ENCODE data around the gene AFDN.

The AFDN gene

GRCh38 chr6:167906899-167907298 is 80.2 kb downstream of the AFDN start:
- no peak overlapping the region for H3K4me3 ChIP-seq (replicated peaks; ENCODE audit: low read depth, low read length)
- DNase-seq (ENCODE audit: low read depth), result peak; percentile 39
- TF ChIP-seq CTCF (IDR thresholded peaks at IDR 0.05; ENCODE audit: low read length, missing control alignments), result no peak

- TF ChIP-seq CTCF (IDR thresholded peaks at IDR 0.05; ENCODE audit: low read length, missing control alignments), result peak; percentile 56
- no peak overlapping the region for H3K4me3 ChIP-seq (replicated peaks; ENCODE audit: low read depth, low read length)
- peak; percentile 45 for DNase-seq (ENCODE audit: low read depth)
These were observed 81.3 kb downstream of the AFDN start for GRCh38 chr6:167907837-167908681.

- no peak for DNase-seq (ENCODE audit: low read depth)
- no peak for TF ChIP-seq CTCF (IDR thresholded peaks at IDR 0.05; ENCODE audit: low read length, missing control alignments)
These were observed 83.3 kb downstream of the AFDN start for GRCh38 chr6:167910007-167910406.

GRCh38 chr6:167910652-167911051 is 83.9 kb downstream of the AFDN start:
- TF ChIP-seq CTCF (IDR thresholded peaks at IDR 0.05; ENCODE audit: low read length, missing control alignments), result no peak
- no peak for DNase-seq (ENCODE audit: low read depth)
- H3K4me3 ChIP-seq (replicated peaks; ENCODE audit: low read depth, low read length), result no peak overlapping the region

More at GRCh38 chr6:167910007-167910406, 83.3 kb downstream of the AFDN start:
- H3K4me3 ChIP-seq (replicated peaks; ENCODE audit: low read depth, low read length), result no peak overlapping the region

GRCh38 chr6:167912494-167912893 is 85.8 kb downstream of the AFDN start:
- DNase-seq (ENCODE audit: low read depth), result no peak
- TF ChIP-seq CTCF (IDR thresholded peaks at IDR 0.05; ENCODE audit: low read length, missing control alignments), result no peak
- H3K4me3 ChIP-seq (replicated peaks; ENCODE audit: low read depth, low read length), result no peak overlapping the region

GRCh38 chr6:167913699-167914098 is 87.0 kb downstream of the AFDN start:
- no peak for DNase-seq (ENCODE audit: low read depth)
- no peak for TF ChIP-seq CTCF (IDR thresholded peaks at IDR 0.05; ENCODE audit: low read length, missing control alignments)
- H3K4me3 ChIP-seq (replicated peaks; ENCODE audit: low read depth, low read length), result no peak overlapping the region

GRCh38 chr6:167915139-167915538 is 88.4 kb downstream of the AFDN start:
- no peak for TF ChIP-seq CTCF (IDR thresholded peaks at IDR 0.05; ENCODE audit: low read length, missing control alignments)
- no peak for DNase-seq (ENCODE audit: low read depth)
- H3K4me3 ChIP-seq (replicated peaks; ENCODE audit: low read depth, low read length), result no peak overlapping the region

Data from fibroblast of pulmonary artery (primary cell).